ENCODE results near the gene BAIAP2L1.

- TF ChIP-seq, protein P1, sequence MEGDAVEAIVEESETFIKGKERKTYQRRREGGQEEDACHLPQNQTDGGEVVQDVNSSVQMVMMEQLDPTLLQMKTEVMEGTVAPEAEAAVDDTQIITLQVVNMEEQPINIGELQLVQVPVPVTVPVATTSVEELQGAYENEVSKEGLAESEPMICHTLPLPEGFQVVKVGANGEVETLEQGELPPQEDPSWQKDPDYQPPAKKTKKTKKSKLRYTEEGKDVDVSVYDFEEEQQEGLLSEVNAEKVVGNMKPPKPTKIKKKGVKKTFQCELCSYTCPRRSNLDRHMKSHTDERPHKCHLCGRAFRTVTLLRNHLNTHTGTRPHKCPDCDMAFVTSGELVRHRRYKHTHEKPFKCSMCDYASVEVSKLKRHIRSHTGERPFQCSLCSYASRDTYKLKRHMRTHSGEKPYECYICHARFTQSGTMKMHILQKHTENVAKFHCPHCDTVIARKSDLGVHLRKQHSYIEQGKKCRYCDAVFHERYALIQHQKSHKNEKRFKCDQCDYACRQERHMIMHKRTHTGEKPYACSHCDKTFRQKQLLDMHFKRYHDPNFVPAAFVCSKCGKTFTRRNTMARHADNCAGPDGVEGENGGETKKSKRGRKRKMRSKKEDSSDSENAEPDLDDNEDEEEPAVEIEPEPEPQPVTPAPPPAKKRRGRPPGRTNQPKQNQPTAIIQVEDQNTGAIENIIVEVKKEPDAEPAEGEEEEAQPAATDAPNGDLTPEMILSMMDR (IDR thresholded peaks at IDR 0.05; ENCODE audit: control extremely low read depth in 1 of 3, insufficient read depth in 1 of 3, low read depth in 1 of 3, low read length in 3 of 3), result no peak
- TF ChIP-seq, protein P2, sequence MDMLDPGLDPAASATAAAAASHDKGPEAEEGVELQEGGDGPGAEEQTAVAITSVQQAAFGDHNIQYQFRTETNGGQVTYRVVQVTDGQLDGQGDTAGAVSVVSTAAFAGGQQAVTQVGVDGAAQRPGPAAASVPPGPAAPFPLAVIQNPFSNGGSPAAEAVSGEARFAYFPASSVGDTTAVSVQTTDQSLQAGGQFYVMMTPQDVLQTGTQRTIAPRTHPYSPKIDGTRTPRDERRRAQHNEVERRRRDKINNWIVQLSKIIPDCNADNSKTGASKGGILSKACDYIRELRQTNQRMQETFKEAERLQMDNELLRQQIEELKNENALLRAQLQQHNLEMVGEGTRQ (IDR thresholded peaks at IDR 0.05; ENCODE audit: low read length), result no peak
Measured at GRCh38 chr7:98293746-98294145, 107.1 kb downstream of the BAIAP2L1 start.
